Lower leg skin (tissue), 4 donors: ENCODE measurements around the gene FRA10AC1. TPM values are rescaled to one million over a fixed set of nuclear protein-coding genes. Genes with fewer than 3 reads are reported as not detected.

Experiments
- DNase-seq, 2 donors: peaks; one replicate each; pipeline ENCODE4 v3.0.0-alpha.2; 2019; ENCODE audit warnings: low spot score in 2 of 2
- H3K4me3 ChIP-seq: fragments of 200-600 bp; sonication (generic); 2 replicates; pipeline ENCODE4 v1.5.1; 2017; ENCODE audit warnings: mild to moderate bottlenecking, low read depth; ENCODE audit not compliant: poor library complexity, severe bottlenecking
- CTCF ChIP-seq, 3 donors: fragments of 450-650 bp; IDR thresholded peaks; one replicate each; pipeline ENCODE4 v1.5.1; 2016; ENCODE audit warnings: antibody characterized with exemption in 3 of 3, mild to moderate bottlenecking in 3 of 3, moderate library complexity in 2 of 3
- POLR2A ChIP-seq, 2 donors: fragments of 450-650 bp; IDR thresholded peaks; one replicate each; pipeline ENCODE4 v1.6.1; 2016 to 2017; ENCODE audit warnings: antibody characterized with exemption in 2 of 2, mild to moderate bottlenecking in 1 of 2, moderate library complexity in 1 of 2
- WGBS, 2 donors: methylation state at CpG; one replicate each; pipeline ENCODE4 v1.1.5; 2018; 5-methylcytosine and 5-hydroxymethylcytosine counted together
- intact Hi-C: fragments of 100-400 bp; cut with DNase I; formaldehyde crosslinking; loops from one replicate; pipeline ENCODE4 v1.15.0; 2023; ENCODE audit warnings: low total_unique reads
- total RNA-seq, 4 donors: library from RNA; depleted of rRNA; stranded (reverse); fragments of >200 nt; gene quantifications; one replicate each; pipeline ENCODE4 v1.1.0, GENCODE V29; 2016

Gene FRA10AC1
- total RNA-seq, 4 donors from 2014 or later = 6.8 to 25.0 (median 11.5) TPM

- intact Hi-C loops = no loop called here
- H3K4me3 ChIP-seq = no peak overlapping the region
- TF ChIP-seq POLR2A (IDR thresholded peaks at IDR 0.05) = no peak
- no peak for TF ChIP-seq CTCF (IDR thresholded peaks at IDR 0.05)
- DNase-seq = no peak
Observed at GRCh38 chr10:93722550-93722949, 20.2 kb upstream of the FRA10AC1 start.

GRCh38 chr10:93719901-93720300, 17.5 kb upstream of the FRA10AC1 start:
- H3K4me3 ChIP-seq = no peak overlapping the region
- DNase-seq = no peak
- WGBS, 2 donors = 65 to 66% methylated on average over 3 of the region's 3 CpGs
- TF ChIP-seq CTCF (IDR thresholded peaks at IDR 0.05) (no peak), POLR2A (IDR thresholded peaks at IDR 0.05) (no peak)
- intact Hi-C loops = no loop called here

- 64 to 65% methylated on average over 8 of the region's 8 CpGs for WGBS, 2 donors
- DNase-seq = no peak
- H3K4me3 ChIP-seq = no peak overlapping the region
- no peak for TF ChIP-seq POLR2A (IDR thresholded peaks at IDR 0.05)
- TF ChIP-seq CTCF (IDR thresholded peaks at IDR 0.05) = no peak
- intact Hi-C loops = no loop called here
Observed at GRCh38 chr10:93718937-93719725, 16.7 kb upstream of the FRA10AC1 start.

GRCh38 chr10:93716766-93717165, 14.4 kb upstream of the FRA10AC1 start:
- no peak overlapping the region for H3K4me3 ChIP-seq
- no peak for DNase-seq
- intact Hi-C loops = no loop called here
- TF ChIP-seq POLR2A (IDR thresholded peaks at IDR 0.05) (no peak), CTCF (IDR thresholded peaks at IDR 0.05) (no peak)
- 12 to 32% methylated on average over 1 of the region's 1 CpG for WGBS, 2 donors

- no peak for DNase-seq
- intact Hi-C loops = no loop called here
- H3K4me3 ChIP-seq = no peak overlapping the region
- TF ChIP-seq CTCF (IDR thresholded peaks at IDR 0.05) (no peak), POLR2A (IDR thresholded peaks at IDR 0.05) (no peak)
- WGBS, 2 donors = 80 to 88% methylated on average over 5 of the region's 5 CpGs
Observed at GRCh38 chr10:93715345-93715744, 13.0 kb upstream of the FRA10AC1 start.

DNA sequence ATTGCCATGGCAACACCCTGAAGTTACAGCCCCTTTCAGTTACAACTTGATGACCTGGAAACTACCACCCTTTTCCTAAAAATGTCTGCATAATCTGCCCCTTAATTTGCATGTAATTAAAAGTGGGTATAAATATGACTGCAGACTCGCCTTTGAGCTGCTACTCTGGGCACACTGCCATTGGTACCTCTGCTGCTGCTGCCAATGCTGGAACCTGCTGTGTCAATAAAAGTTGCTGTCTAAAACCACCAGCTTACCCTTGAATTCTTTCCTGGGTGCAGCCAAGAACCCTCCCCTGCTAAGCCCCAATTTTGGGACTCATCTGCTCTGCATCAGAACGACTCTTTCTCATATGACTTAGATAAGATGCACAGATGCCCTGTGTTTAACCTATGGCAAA, 10.2 kb upstream of the FRA10AC1 start:
- TF ChIP-seq POLR2A (IDR thresholded peaks at IDR 0.05) (no peak), CTCF (IDR thresholded peaks at IDR 0.05) (no peak)
- no peak overlapping the region for H3K4me3 ChIP-seq
- intact Hi-C loops = no loop called here
- 52 to 55% methylated on average over 2 of the region's 2 CpGs for WGBS, 2 donors
- no peak for DNase-seq
